ENCODE measurements around the gene DEPDC7. TPM values are rescaled to one million over a fixed set of nuclear protein-coding genes. Genes with fewer than 3 reads are reported as not detected.
A peak's percentile ranks its signal among the peaks of the same experiment; 100 is the strongest.

Gene DEPDC7
- total and polyA plus RNA-seq, 2 of the 8 experiments (the other 6 are each of a cell fraction or from before 2014, with no cell fraction given) = 3.1 to 7.6 TPM

DNA sequence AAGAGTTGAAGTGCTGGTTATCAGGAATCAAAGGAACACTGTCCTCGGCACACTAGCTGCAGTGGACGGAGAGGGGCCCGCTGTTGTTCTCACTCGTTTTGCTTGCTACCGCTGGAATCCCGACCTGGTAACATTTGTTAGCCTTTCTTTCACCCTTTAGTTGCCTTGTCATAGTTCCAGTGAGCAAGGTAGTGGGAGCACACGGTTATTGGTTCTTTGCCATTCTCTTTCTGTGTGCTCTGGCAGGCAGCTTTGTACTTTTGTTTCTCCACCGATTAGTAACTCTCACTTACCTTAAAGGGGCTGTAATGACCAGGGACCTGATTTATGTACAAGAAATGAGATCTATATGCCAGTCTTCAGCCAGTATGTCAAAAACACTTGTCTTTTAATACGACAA is 1.8 kb downstream of the DEPDC7 start:
- Histone ChIP-seq H3K4me2 (ENCODE audit: insufficient read depth in 1 of 2, low read depth in 2 of 2, low read length in 2 of 2) (peak overlapping the region in 1 of 2 experiments; percentile 90; a peak in 1 of 4 replicates), H4K8ac (ENCODE audit: extremely low read depth, insufficient read depth, low read length) (no peak overlapping the region), H3K18ac (ENCODE audit: extremely low read depth, low read length) (no peak overlapping the region), H4K20me1 (replicated peaks in 1 of 2; ENCODE audit: control insufficient read depth in 1 of 2, insufficient read depth in 2 of 2, low read length in 2 of 2) (no peaks in the 10 kb centered on the region), H3K9ac (replicated peaks in 1 of 4; ENCODE audit: extremely low read depth in 1 of 4, low read depth in 3 of 4, low read length in 3 of 4) (no peak overlapping the region), H2BK20ac (ENCODE audit: low read length) (no peak overlapping the region), H3K36me3 (ENCODE audit: control insufficient read depth in 2 of 4, insufficient read depth in 4 of 4, low read length in 3 of 4) (no peaks in the 10 kb centered on the region), H2AFZ (ENCODE audit: low read length) (no peak overlapping the region), H3K23ac (ENCODE audit: insufficient read length) (no peak overlapping the region), H3K9me3 (ENCODE audit: insufficient read depth in 2 of 2, low read depth in 1 of 2, low read length in 1 of 2) (no peaks in the 10 kb centered on the region), H3K4me1 (replicated peaks in 1 of 4; ENCODE audit: control insufficient read depth in 3 of 4, insufficient read depth in 4 of 4, low read length in 3 of 4) (peaks cover 3 to 6% (median 3%) of the 10 kb centered on the region in 4 experiments; a peak in 6 of 7 replicates), H3K79me1 (ENCODE audit: low read depth, low read length) (no peaks in the 10 kb centered on the region), H2BK120ac (replicated peaks; ENCODE audit: low read depth, low read length) (no peak overlapping the region), H3K14ac (ENCODE audit: insufficient read length) (no peak overlapping the region), H3K4me3 (ENCODE audit: extremely low read depth in 1 of 4, insufficient read depth in 2 of 4, low read depth in 3 of 4, low read length in 4 of 4) (peak overlapping the region in 1 of 4 experiments; percentile 67; a peak in 1 of 8 replicates), H3K23me2 (ENCODE audit: low read depth, low read length) (peaks cover 5% of the 10 kb centered on the region), H2BK12ac (ENCODE audit: low read depth, low read length) (no peak overlapping the region), H4K5ac (ENCODE audit: insufficient read length, low read depth, low read length) (no peak overlapping the region), H2AK5ac (ENCODE audit: low read depth, low read length) (no peak overlapping the region), H3K27ac (ENCODE audit: low read depth, low read length) (no peak overlapping the region), H2BK5ac (ENCODE audit: low read depth, low read length) (no peak overlapping the region), H3K27me3 (replicated peaks in 1 of 4; ENCODE audit: control insufficient read depth in 3 of 4, extremely low read depth in 1 of 4, insufficient read depth in 3 of 4, low read length in 3 of 4) (peaks cover 0 to 12% (median 5%) of the 10 kb centered on the region in 4 experiments; a peak in 4 of 7 replicates), H2BK15ac (ENCODE audit: low read length) (no peak overlapping the region), H3K79me2 (ENCODE audit: control insufficient read depth in 1 of 2, insufficient read depth in 2 of 2, low read length in 2 of 2) (no peaks in the 10 kb centered on the region), H4K91ac (replicated peaks; ENCODE audit: insufficient read length, low read length) (no peak overlapping the region), H3K4ac (replicated peaks; ENCODE audit: insufficient read length, low read depth, low read length) (no peak overlapping the region), H3K56ac (replicated peaks; ENCODE audit: insufficient read length, low read depth, low read length) (no peak overlapping the region)
- 78% methylated on average over 9 of the region's 9 CpGs; no CpG with 5 or more reads in 1 of the 2 experiments for WGBS, 2 experiments (ENCODE audit: extremely low coverage in 1 of 2, insufficient coverage in 1 of 2, insufficient read length in 1 of 2, insufficient replicate concordance in 2 of 2, low coverage in 1 of 2, low lambda C conversion rate in 2 of 2, missing lambda C conversion rate in 1 of 2)
- DNase-seq (ENCODE audit: low read depth in 1 of 2, low spot score in 2 of 2) (no peak), FAIRE-seq (no peak)
- CTCF ChIA-PET (ENCODE audit: partially characterized antibody) = interaction anchor here (1.1 to 2.4 kb wide), 2 partner anchors 15 to 48 kb away, joined by 3 to 13 read pairs; no protein-coding TSS in a partner anchor
- POLR2A ChIA-PET (ENCODE audit: partially characterized antibody) = interaction anchor here (0.5 to 2.9 kb wide), 3 partner anchors 10 to 32 kb away, joined by 3 to 21 read pairs (median 6); partner anchors contain the start of gene TCP11L1

All from H1 (cell line).